Left lung (tissue), 10 donors: Measurements from ENCODE around the gene SIL1. TPM values are rescaled to one million over a fixed set of nuclear protein-coding genes. Genes with fewer than 3 reads are reported as not detected.

Experiments used
- ATAC-seq: fragments of 200-7000 bp; cut with Tn5 transposase; one replicate; pipeline ENCODE4 v1.9.1; 2020; ENCODE audit warnings: moderate library complexity
- DNase-seq, 4 donors: peaks; one replicate each; pipeline ENCODE4 v3.0.0-alpha.2; 2013 to 2020
- H3K27ac ChIP-seq, 2 donors: fragments of 200-600 bp; sonication (generic) in 1 of 2; one replicate each; pipeline versions ENCODE4 v1.5.0 to v1.8.0; 2020 to 2021
- H3K27me3 ChIP-seq, 2 donors: fragments of 200-600 bp; sonication (generic) in 1 of 2; one replicate each; pipeline versions ENCODE4 v1.5.0 to v1.8.0; 2020 to 2021
- H3K36me3 ChIP-seq, 2 donors: fragments of 200-600 bp; sonication (generic) in 1 of 2; one replicate each; pipeline versions ENCODE4 v1.5.0 to v1.8.0; 2020 to 2021
- H3K4me1 ChIP-seq, 2 donors: fragments of 200-600 bp; one replicate each; pipeline ENCODE4 v1.8.0; 2021
- H3K4me3 ChIP-seq, 2 donors: fragments of 200-600 bp; sonication (generic) in 1 of 2; one replicate each; pipeline versions ENCODE4 v1.5.0 to v1.8.0; 2020 to 2021; ENCODE audit warnings: mild to moderate bottlenecking in 1 of 2
- H3K9me3 ChIP-seq, 2 donors: fragments of 200-600 bp; sonication (generic) in 1 of 2; one replicate each; pipeline versions ENCODE4 v1.5.0 to v1.8.0; 2020 to 2021
- CTCF ChIP-seq, 2 donors: fragments of 200-600 bp; sonication (generic) in 1 of 2; IDR thresholded peaks; one replicate each; pipeline versions ENCODE4 v1.5.0 to v1.8.0; 2021; ENCODE audit warnings: antibody characterized with exemption in 2 of 2
- intact Hi-C, 2 donors: fragments of 100-400 bp; cut with DNase I; formaldehyde crosslinking; loops; one replicate each; pipeline versions ENCODE4 v1.11.2 to v1.14.2; 2022
- polyA plus RNA-seq, 6 donors: library from polyadenylated mRNA; unstranded; fragments of 120-200 nt; gene quantifications; one replicate each; pipeline ENCODE4 v1.2.1, GENCODE V29; 2013; ENCODE audit not compliant: insufficient read length in 6 of 6
- total RNA-seq, 2 donors: library from RNA; stranded (reverse); fragmentation: NEBNext Ultra II Directional; extraction: Animal tissue kit (Norgen Biotek cat#: 25700); gene quantifications; one replicate each; pipeline ENCODE4 v1.2.1, GENCODE V29; 2021
- donor health status: DM: no; HTN: yes; CAD: no.
- donor health status: DM: no; HTN: no; CAD: no.

The SIL1 gene
- total and polyA plus RNA-seq, 8 donors: 28.8 to 71.7 (median 37.3) TPM

GRCh38 chr5:138938526-138938925, 259.6 kb downstream of the SIL1 start:
- H3K36me3 ChIP-seq: peaks cover 0 to 30% of the 10 kb centered on the region in 2 donors
- no peaks in the 10 kb centered on the region for H3K27me3 ChIP-seq
- ATAC-seq (no peak), DNase-seq (no peak)
- no peak for TF ChIP-seq CTCF (IDR thresholded peaks at IDR 0.05)
- intact Hi-C loops: no loop called here
- H3K9me3 ChIP-seq: no peaks in the 10 kb centered on the region
- H3K4me1 ChIP-seq: no peaks in the 10 kb centered on the region
- H3K4me3 ChIP-seq: no peak overlapping the region
- H3K27ac ChIP-seq: no peak overlapping the region

- Histone ChIP-seq H3K9me3 (no peaks in the 10 kb centered on the region), H3K4me1 (no peaks in the 10 kb centered on the region), H3K27me3 (no peaks in the 10 kb centered on the region), H3K27ac (no peak overlapping the region), H3K4me3 (no peak overlapping the region), H3K36me3 (peaks cover 0 to 38% of the 10 kb centered on the region in 2 donors)
- TF ChIP-seq CTCF (IDR thresholded peaks at IDR 0.05): no peak
- intact Hi-C loops: no loop called here
- peak; percentile 17 for ATAC-seq
- DNase-seq: no peak
These were observed 260.5 kb downstream of the SIL1 start for GRCh38 chr5:138937392-138938387.

GRCh38 chr5:138936968-138937345, 261.2 kb downstream of the SIL1 start:
- intact Hi-C loops: no loop called here
- Histone ChIP-seq H3K9me3 (no peaks in the 10 kb centered on the region), H3K4me1 (no peaks in the 10 kb centered on the region), H3K4me3 (no peak overlapping the region), H3K27ac (no peak overlapping the region), H3K36me3 (peaks cover 0 to 45% of the 10 kb centered on the region in 2 donors), H3K27me3 (no peaks in the 10 kb centered on the region)
- no peak for DNase-seq
- ATAC-seq: no peak
- TF ChIP-seq CTCF (IDR thresholded peaks at IDR 0.05): no peak

- Histone ChIP-seq H3K9me3 (no peaks in the 10 kb centered on the region), H3K36me3 (peaks cover 0 to 51% of the 10 kb centered on the region in 2 donors), H3K27ac (peak overlapping the region in 1 of 2 donors; percentile 41), H3K4me1 (no peaks in the 10 kb centered on the region), H3K27me3 (no peaks in the 10 kb centered on the region), H3K4me3 (no peak overlapping the region)
- TF ChIP-seq CTCF (IDR thresholded peaks at IDR 0.05): no peak
- DNase-seq (peak in 1 of 4 donors; percentile 52), ATAC-seq (peak; percentile 14)
- intact Hi-C loops: no loop called here
These were observed 261.8 kb downstream of the SIL1 start for GRCh38 chr5:138936225-138936967.

GRCh38 chr5:138935466-138935865, 262.7 kb downstream of the SIL1 start:
- Histone ChIP-seq H3K4me3 (no peak overlapping the region), H3K9me3 (no peaks in the 10 kb centered on the region), H3K36me3 (peaks cover 0 to 60% of the 10 kb centered on the region in 2 donors), H3K4me1 (no peaks in the 10 kb centered on the region), H3K27me3 (no peaks in the 10 kb centered on the region), H3K27ac (no peak overlapping the region)
- ATAC-seq (no peak), DNase-seq (peak in 1 of 4 donors; percentile 69)
- no peak for TF ChIP-seq CTCF (IDR thresholded peaks at IDR 0.05)
- intact Hi-C loops: no loop called here
